Measurements from ENCODE around the gene SAP30. TPM values are rescaled to one million over a fixed set of nuclear protein-coding genes. Genes with fewer than 3 reads are reported as not detected.

The SAP30 gene
- total and polyA plus RNA-seq, 9 of the 15 experiments (the other 6 are each of a cell fraction or from before 2014, with no cell fraction given), result 5.9 to 51.1 (median 32.6) TPM

DNA sequence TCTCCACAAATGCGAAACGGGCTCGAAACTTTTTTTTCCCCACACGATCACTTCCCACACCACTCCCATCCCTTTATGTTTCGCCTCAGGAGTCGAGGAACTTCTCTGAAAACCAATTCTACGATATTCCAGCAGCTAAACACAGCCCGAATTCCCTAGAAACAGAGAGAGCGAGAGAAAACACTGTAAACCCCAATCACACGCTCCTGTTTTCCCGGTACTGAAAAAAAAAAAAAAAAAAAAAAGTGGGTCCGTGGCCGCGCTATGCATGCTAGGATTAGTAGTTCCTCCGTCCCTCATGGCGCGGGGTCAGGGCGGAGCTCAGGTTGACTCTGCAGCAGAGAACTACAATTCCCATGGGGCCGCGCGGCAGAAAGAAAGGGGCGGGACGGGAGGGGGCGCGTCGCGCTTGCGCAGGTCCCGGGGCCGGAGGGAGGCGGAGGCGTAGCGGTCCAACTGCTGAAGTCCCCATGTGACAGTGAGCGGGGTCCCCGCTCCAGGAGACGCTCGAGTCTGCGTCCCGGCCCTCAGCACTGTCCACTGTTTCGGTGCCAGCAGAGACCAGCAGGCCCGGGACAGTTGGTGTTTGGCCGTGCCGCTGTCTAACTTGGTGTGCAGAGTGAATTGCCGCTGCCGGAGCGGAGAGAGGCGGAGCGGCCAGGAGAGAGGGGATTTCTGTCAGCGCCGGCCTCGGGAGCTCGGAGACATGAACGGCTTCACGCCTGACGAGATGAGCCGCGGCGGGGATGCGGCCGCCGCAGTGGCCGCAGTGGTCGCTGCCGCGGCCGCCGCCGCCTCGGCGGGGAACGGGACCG is at the start of gene SAP30 (continued):
- TF ChIP-seq PBX2 (CRISPR knock-in tag; IDR thresholded peaks at IDR 0.05; ENCODE audit: low read depth) (no peak), PBX2 (tag; conservative IDR thresholded peaks at IDR 0.05; ENCODE audit: low read depth) (no peak), ZNF282 (CRISPR knock-in tag; IDR thresholded peaks at IDR 0.05) (no peak), ATF7 (IDR thresholded peaks at IDR 0.05) (peak; percentile 52; the same call in 1 of the 2 replicates), NR1H2 (CRISPR knock-in tag; IDR thresholded peaks at IDR 0.05) (no peak), TGIF2 (CRISPR knock-in tag; IDR thresholded peaks at IDR 0.05) (no peak), POLR2A (conservative IDR thresholded peaks at IDR 0.05) (peak; percentile 86), ZNF785 (CRISPR knock-in tag; IDR thresholded peaks at IDR 0.05) (no peak), NFRKB (IDR thresholded peaks at IDR 0.05; ENCODE audit: low read depth) (no peak), TAL1 (IDR thresholded peaks at IDR 0.05) (no peak), CHD2 (IDR thresholded peaks at IDR 0.05; ENCODE audit: low read depth, low read length) (no peak), CEBPG (CRISPR knock-in tag; IDR thresholded peaks at IDR 0.05) (no peak), CEBPG (tag; conservative IDR thresholded peaks at IDR 0.05 in 1 of 2, IDR thresholded peaks at IDR 0.05 in 1 of 2) (no peak), ZNF507 (tag; conservative IDR thresholded peaks at IDR 0.05) (no peak), TEAD4 (IDR thresholded peaks at IDR 0.05; ENCODE audit: low read length) (no peak; the same call in 1 of the 2 replicates), TEAD4 (CRISPR knock-in tag; IDR thresholded peaks at IDR 0.05; ENCODE audit: borderline replicate concordance) (no peak), FOXA1 (IDR thresholded peaks at IDR 0.05; ENCODE audit: borderline replicate concordance) (no peak)
- TF ChIP-seq, protein P1, sequence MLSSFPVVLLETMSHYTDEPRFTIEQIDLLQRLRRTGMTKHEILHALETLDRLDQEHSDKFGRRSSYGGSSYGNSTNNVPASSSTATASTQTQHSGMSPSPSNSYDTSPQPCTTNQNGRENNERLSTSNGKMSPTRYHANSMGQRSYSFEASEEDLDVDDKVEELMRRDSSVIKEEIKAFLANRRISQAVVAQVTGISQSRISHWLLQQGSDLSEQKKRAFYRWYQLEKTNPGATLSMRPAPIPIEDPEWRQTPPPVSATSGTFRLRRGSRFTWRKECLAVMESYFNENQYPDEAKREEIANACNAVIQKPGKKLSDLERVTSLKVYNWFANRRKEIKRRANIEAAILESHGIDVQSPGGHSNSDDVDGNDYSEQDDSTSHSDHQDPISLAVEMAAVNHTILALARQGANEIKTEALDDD (IDR thresholded peaks at IDR 0.05), result no peak
- TF ChIP-seq, protein P2, sequence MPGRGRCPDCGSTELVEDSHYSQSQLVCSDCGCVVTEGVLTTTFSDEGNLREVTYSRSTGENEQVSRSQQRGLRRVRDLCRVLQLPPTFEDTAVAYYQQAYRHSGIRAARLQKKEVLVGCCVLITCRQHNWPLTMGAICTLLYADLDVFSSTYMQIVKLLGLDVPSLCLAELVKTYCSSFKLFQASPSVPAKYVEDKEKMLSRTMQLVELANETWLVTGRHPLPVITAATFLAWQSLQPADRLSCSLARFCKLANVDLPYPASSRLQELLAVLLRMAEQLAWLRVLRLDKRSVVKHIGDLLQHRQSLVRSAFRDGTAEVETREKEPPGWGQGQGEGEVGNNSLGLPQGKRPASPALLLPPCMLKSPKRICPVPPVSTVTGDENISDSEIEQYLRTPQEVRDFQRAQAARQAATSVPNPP (IDR thresholded peaks at IDR 0.05; ENCODE audit: borderline replicate concordance, insufficient read depth, insufficient read length), result no peak
- TF ChIP-seq, protein P3, sequence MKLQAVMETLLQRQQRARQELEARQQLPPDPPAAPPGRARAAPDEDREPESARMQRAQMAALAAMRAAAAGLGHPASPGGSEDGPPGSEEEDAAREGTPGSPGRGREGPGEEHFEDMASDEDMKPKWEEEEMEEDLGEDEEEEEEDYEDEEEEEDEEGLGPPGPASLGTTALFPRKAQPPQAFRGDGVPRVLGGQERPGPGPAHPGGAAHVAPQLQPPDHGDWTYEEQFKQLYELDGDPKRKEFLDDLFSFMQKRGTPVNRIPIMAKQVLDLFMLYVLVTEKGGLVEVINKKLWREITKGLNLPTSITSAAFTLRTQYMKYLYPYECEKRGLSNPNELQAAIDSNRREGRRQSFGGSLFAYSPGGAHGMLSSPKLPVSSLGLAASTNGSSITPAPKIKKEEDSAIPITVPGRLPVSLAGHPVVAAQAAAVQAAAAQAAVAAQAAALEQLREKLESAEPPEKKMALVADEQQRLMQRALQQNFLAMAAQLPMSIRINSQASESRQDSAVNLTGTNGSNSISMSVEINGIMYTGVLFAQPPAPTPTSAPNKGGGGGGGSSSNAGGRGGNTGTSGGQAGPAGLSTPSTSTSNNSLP (IDR thresholded peaks at IDR 0.05; ENCODE audit: borderline replicate concordance, low read depth, low read length), result no peak
- TF ChIP-seq, protein P4, sequence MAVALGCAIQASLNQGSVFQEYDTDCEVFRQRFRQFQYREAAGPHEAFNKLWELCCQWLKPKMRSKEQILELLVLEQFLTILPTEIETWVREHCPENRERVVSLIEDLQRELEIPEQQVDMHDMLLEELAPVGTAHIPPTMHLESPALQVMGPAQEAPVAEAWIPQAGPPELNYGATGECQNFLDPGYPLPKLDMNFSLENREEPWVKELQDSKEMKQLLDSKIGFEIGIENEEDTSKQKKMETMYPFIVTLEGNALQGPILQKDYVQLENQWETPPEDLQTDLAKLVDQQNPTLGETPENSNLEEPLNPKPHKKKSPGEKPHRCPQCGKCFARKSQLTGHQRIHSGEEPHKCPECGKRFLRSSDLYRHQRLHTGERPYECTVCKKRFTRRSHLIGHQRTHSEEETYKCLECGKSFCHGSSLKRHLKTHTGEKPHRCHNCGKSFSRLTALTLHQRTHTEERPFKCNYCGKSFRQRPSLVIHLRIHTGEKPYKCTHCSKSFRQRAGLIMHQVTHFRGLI (CRISPR knock-in tag; IDR thresholded peaks at IDR 0.05), result no peak
